ENCODE measurements around the gene CDH26. TPM values are rescaled to one million over a fixed set of nuclear protein-coding genes. Genes with fewer than 3 reads are reported as not detected.

Gene CDH26
- total and polyA plus RNA-seq, 9 of the 15 experiments (the other 6 are each of a cell fraction or from before 2014, with no cell fraction given), result 0.07 to 0.13 (median 0.10) TPM; not detected in 4

GRCh38 chr20:59938696-59939051 is 19.5 kb upstream of the CDH26 start:
- Histone ChIP-seq H3K4me2 (ENCODE audit: insufficient read depth, low read length) (no peak overlapping the region), H3K4me1 (replicated peaks in 1 of 2; ENCODE audit: control insufficient read depth in 2 of 2, insufficient read depth in 2 of 2, low read length in 2 of 2) (peaks cover 6 to 20% of the 10 kb centered on the region in 2 experiments; a peak in 4 of 5 replicates), H3K9me1 (ENCODE audit: control insufficient read depth, insufficient read depth, low read length) (no peaks in the 10 kb centered on the region), H3K4me3 (no peak overlapping the region), H3K36me3 (ENCODE audit: control insufficient read depth, insufficient read depth, low read length) (peaks cover 16% of the 10 kb centered on the region; the same call in 1 of the 3 replicates), H2AFZ (ENCODE audit: low read depth, low read length) (no peak overlapping the region), H3K9ac (ENCODE audit: insufficient read depth in 1 of 2, low read depth in 2 of 2, low read length in 2 of 2) (no peak overlapping the region), H3K79me2 (ENCODE audit: control insufficient read depth, insufficient read depth, low read length) (peaks cover 17% of the 10 kb centered on the region), H3K9me3 (replicated peaks; ENCODE audit: control insufficient read depth, insufficient read depth, low read depth, low read length) (no peaks in the 10 kb centered on the region), H3K27ac (ENCODE audit: extremely low read depth, low read depth, low read length) (no peak overlapping the region), H3K27me3 (ENCODE audit: control insufficient read depth in 2 of 2, insufficient read depth in 2 of 2, low read length in 2 of 2) (no peaks in the 10 kb centered on the region), H4K20me1 (replicated peaks; ENCODE audit: control insufficient read depth, insufficient read depth, low read length) (no peaks in the 10 kb centered on the region)
- intact Hi-C loops (cut with micrococcal nuclease) (no loop called here), in situ Hi-C loops (cut with MboI) (no loop called here)
- TF ChIP-seq CEBPG (CRISPR knock-in tag; IDR thresholded peaks at IDR 0.05) (0 out of 2 replicates have a peak, but pooled peaks have one; percentile 10), CEBPG (tag; conservative IDR thresholded peaks at IDR 0.05 in 1 of 2, IDR thresholded peaks at IDR 0.05 in 1 of 2) (no peak), KDM4B (IDR thresholded peaks at IDR 0.05; ENCODE audit: borderline replicate concordance in 2 of 2, low read depth in 1 of 2) (no peak)
- no peak for DNase-seq (ENCODE audit: extremely low read depth in 1 of 4, low spot score in 3 of 4)
- ATAC-seq, result no peak
- no peak for FAIRE-seq
- WGBS (ENCODE audit: insufficient coverage, low coverage, missing lambda C conversion rate), result 75% methylated on average over 3 of the region's 7 CpGs
- ChIA-PET CTCF (ENCODE audit: low intra/inter-chr PET ratio) (no interaction called here), POLR2A (no interaction called here)
- no TSS peak for BruUV-seq (replicated peaks)

GRCh38 chr20:59939052-59939878 is 19.0 kb upstream of the CDH26 start:
- H3K9me1 ChIP-seq (ENCODE audit: control insufficient read depth, insufficient read depth, low read length), result no peaks in the 10 kb centered on the region
- in situ Hi-C loops (cut with MboI), result no loop called here
- peak overlapping the region; percentile 82; the same call in 2 of the 3 replicates for H3K27ac ChIP-seq (ENCODE audit: extremely low read depth, low read depth, low read length)
- peaks cover 21% of the 10 kb centered on the region; the same call in 1 of the 3 replicates for H3K36me3 ChIP-seq (ENCODE audit: control insufficient read depth, insufficient read depth, low read length)
- H3K9ac ChIP-seq (ENCODE audit: insufficient read depth in 1 of 2, low read depth in 2 of 2, low read length in 2 of 2), result peak overlapping the region; percentile 75 to 77; a peak in 3 of 4 replicates
- H3K9me3 ChIP-seq (replicated peaks; ENCODE audit: control insufficient read depth, insufficient read depth, low read depth, low read length), result no peaks in the 10 kb centered on the region
- ATAC-seq (peak; percentile 39; the same call in 1 of the 3 replicates), DNase-seq (ENCODE audit: extremely low read depth in 1 of 4, low spot score in 3 of 4) (peak in 2 of 4 experiments; percentile 5 to 30), FAIRE-seq (no peak)
- no peaks in the 10 kb centered on the region for H3K27me3 ChIP-seq (ENCODE audit: control insufficient read depth in 2 of 2, insufficient read depth in 2 of 2, low read length in 2 of 2)
- H4K20me1 ChIP-seq (replicated peaks; ENCODE audit: control insufficient read depth, insufficient read depth, low read length), result no peaks in the 10 kb centered on the region
- 59% methylated on average over 35 of the region's 104 CpGs for WGBS (ENCODE audit: insufficient coverage, low coverage, missing lambda C conversion rate)
- POLR2A ChIA-PET, result interaction anchor here (1.1 kb wide), 1 partner anchor 49 kb away, joined by 4 read pairs; no protein-coding TSS in a partner anchor
- CTCF ChIA-PET (ENCODE audit: low intra/inter-chr PET ratio), result no interaction called here
- peak overlapping the region; percentile 91 for H2AFZ ChIP-seq (ENCODE audit: low read depth, low read length)
- peak overlapping the region; percentile 95; the same call in 1 of the 2 replicates for H3K4me2 ChIP-seq (ENCODE audit: insufficient read depth, low read length)
- peak overlapping the region; percentile 48 for H3K4me3 ChIP-seq
- no TSS peak for BruUV-seq (replicated peaks)
- peaks cover 17% of the 10 kb centered on the region for H3K79me2 ChIP-seq (ENCODE audit: control insufficient read depth, insufficient read depth, low read length)
- intact Hi-C loops (cut with micrococcal nuclease), result no loop called here
- H3K4me1 ChIP-seq (replicated peaks in 1 of 2; ENCODE audit: control insufficient read depth in 2 of 2, insufficient read depth in 2 of 2, low read length in 2 of 2), result peaks cover 6 to 14% of the 10 kb centered on the region in 2 experiments; a peak in 4 of 5 replicates
- TF ChIP-seq EP400 (IDR thresholded peaks at IDR 0.05), result no peak
- 0 out of 2 replicates have a peak, but pooled peaks have one; percentile 6 for TF ChIP-seq NFIC (IDR thresholded peaks at IDR 0.05)
- TF ChIP-seq CSDE1 (IDR thresholded peaks at IDR 0.05), result no peak
- no peak for TF ChIP-seq RBM39 (optimal IDR thresholded peaks at IDR 0.05; ENCODE audit: low read depth, low read length)
- peak; percentile 25; the same call in 1 of the 2 replicates for TF ChIP-seq MAX (CRISPR knock-in tag; IDR thresholded peaks at IDR 0.05)
- TF ChIP-seq CCNT2 (IDR thresholded peaks at IDR 0.05; ENCODE audit: borderline replicate concordance, extremely low read depth, insufficient read length, low read depth, low read length), result no peak
- TF ChIP-seq NFATC3 (IDR thresholded peaks at IDR 0.05), result no peak
- TF ChIP-seq SP2 (IDR thresholded peaks at IDR 0.05; ENCODE audit: extremely low read depth, low read depth, low read length, poor library complexity, severe bottlenecking), result no peak
- no peak for TF ChIP-seq NCOA4 (IDR thresholded peaks at IDR 0.05; ENCODE audit: partially characterized antibody)
- no peak for TF ChIP-seq RFX7 (CRISPR knock-in tag; IDR thresholded peaks at IDR 0.05)
- no peak for TF ChIP-seq ZNF551 (CRISPR knock-in tag; IDR thresholded peaks at IDR 0.05)
